ENCODE data around the gene BAD. TPM values are rescaled to one million over a fixed set of nuclear protein-coding genes. Genes with fewer than 3 reads are reported as not detected.

The BAD gene
- 113 and 156 TPM in 2 replicates for total RNA-seq

GRCh38 chr11:64284048-64284961 is at the start of gene BAD:
BAD (minus strand) TSS chr11:64284665; CDS start chr11:64284368, 297 bp downstream.
- no peak for TF ChIP-seq CTCF (conservative IDR thresholded peaks at IDR 0.05; ENCODE audit: low read depth, low read length)
- H3K4me3 ChIP-seq (ENCODE audit: low read depth, low read length) = peak within 1 kb of the TSS; percentile 94
- no peak for DNase-seq (ENCODE audit: low read depth)

- no peak for TF ChIP-seq CTCF (conservative IDR thresholded peaks at IDR 0.05; ENCODE audit: low read depth, low read length)
- H3K4me3 ChIP-seq (ENCODE audit: low read depth, low read length) = no peak overlapping the region
- DNase-seq (ENCODE audit: low read depth) = no peak
Observed at GRCh38 chr11:64333556-64333955, 49.1 kb upstream of the BAD start.

GRCh38 chr11:64331569-64332371 is 47.3 kb upstream of the BAD start:
- H3K4me3 ChIP-seq (ENCODE audit: low read depth, low read length) = peak overlapping the region; percentile 23
- peak; percentile 64 for DNase-seq (ENCODE audit: low read depth)
- peak; percentile 83 for TF ChIP-seq CTCF (conservative IDR thresholded peaks at IDR 0.05; ENCODE audit: low read depth, low read length)

GRCh38 chr11:64330888-64331287 is 46.4 kb upstream of the BAD start:
- no peak overlapping the region for H3K4me3 ChIP-seq (ENCODE audit: low read depth, low read length)
- TF ChIP-seq CTCF (conservative IDR thresholded peaks at IDR 0.05; ENCODE audit: low read depth, low read length) = no peak
- DNase-seq (ENCODE audit: low read depth) = no peak

GRCh38 chr11:64327993-64328392 is 43.5 kb upstream of the BAD start:
- no peak for DNase-seq (ENCODE audit: low read depth)
- TF ChIP-seq CTCF (conservative IDR thresholded peaks at IDR 0.05; ENCODE audit: low read depth, low read length) = no peak
- H3K4me3 ChIP-seq (ENCODE audit: low read depth, low read length) = no peak overlapping the region

- no peak for DNase-seq (ENCODE audit: low read depth)
- TF ChIP-seq CTCF (conservative IDR thresholded peaks at IDR 0.05; ENCODE audit: low read depth, low read length) = no peak
Observed at GRCh38 chr11:64327375-64327774, 42.9 kb upstream of the BAD start.

More at GRCh38 chr11:64327375-64327774, 42.9 kb upstream of the BAD start:
- H3K4me3 ChIP-seq (ENCODE audit: low read depth, low read length) = no peak overlapping the region
